Ishikawa (cell line): ENCODE results near the gene PTH2R.
A peak's percentile ranks its signal among the peaks of the same experiment; 100 is the strongest.

Experiments used
- CEBPB ChIP-seq: IDR thresholded peaks from 2 replicates; pipeline ENCODE4 v1.6.1; 2012
- CREB1 ChIP-seq: IDR thresholded peaks from 2 replicates; pipeline ENCODE4 v1.6.1; 2012; ENCODE audit warnings: low read depth
- EGR1 ChIP-seq: IDR thresholded peaks from 2 replicates; pipeline ENCODE4 v1.6.1; 2012
- EP300 ChIP-seq: IDR thresholded peaks from 2 replicates; pipeline ENCODE4 v1.6.1; 2012; ENCODE audit warnings: borderline replicate concordance
- FOXM1 ChIP-seq: IDR thresholded peaks from 2 replicates; pipeline ENCODE4 v1.6.1; 2012; ENCODE audit warnings: low read depth, borderline replicate concordance
- NFIC ChIP-seq: IDR thresholded peaks from 2 replicates; pipeline ENCODE4 v1.6.1; 2012
- RAD21 ChIP-seq: IDR thresholded peaks from 2 replicates; pipeline ENCODE4 v1.6.1; 2012; ENCODE audit warnings: low read depth
- TAF1 ChIP-seq: IDR thresholded peaks from 2 replicates; pipeline ENCODE4 v1.6.1; 2012; ENCODE audit warnings: low read depth, mild to moderate bottlenecking
- TCF12 ChIP-seq: IDR thresholded peaks from 2 replicates; pipeline ENCODE4 v1.6.1; 2012; ENCODE audit warnings: low read depth
- TEAD4 ChIP-seq: IDR thresholded peaks from 2 replicates; pipeline ENCODE4 v1.6.1; 2012
- YY1 ChIP-seq: IDR thresholded peaks from 2 replicates; pipeline ENCODE4 v1.6.1; 2012; ENCODE audit warnings: low read depth
- ZBTB7A ChIP-seq: IDR thresholded peaks from 2 replicates; pipeline ENCODE4 v1.6.1; 2012; ENCODE audit warnings: low read depth
- TF ChIP-seq, protein P1 (sequence below): IDR thresholded peaks from 2 replicates; pipeline ENCODE4 v1.6.1; 2012
- TF ChIP-seq, protein P2 (sequence below): IDR thresholded peaks from 2 replicates; pipeline ENCODE4 v1.6.1; 2012
- TF ChIP-seq, protein P3 (sequence below): IDR thresholded peaks from 2 replicates; pipeline ENCODE4 v1.6.1; 2012; ENCODE audit warnings: low read depth, mild to moderate bottlenecking

PTH2R gene

DNA sequence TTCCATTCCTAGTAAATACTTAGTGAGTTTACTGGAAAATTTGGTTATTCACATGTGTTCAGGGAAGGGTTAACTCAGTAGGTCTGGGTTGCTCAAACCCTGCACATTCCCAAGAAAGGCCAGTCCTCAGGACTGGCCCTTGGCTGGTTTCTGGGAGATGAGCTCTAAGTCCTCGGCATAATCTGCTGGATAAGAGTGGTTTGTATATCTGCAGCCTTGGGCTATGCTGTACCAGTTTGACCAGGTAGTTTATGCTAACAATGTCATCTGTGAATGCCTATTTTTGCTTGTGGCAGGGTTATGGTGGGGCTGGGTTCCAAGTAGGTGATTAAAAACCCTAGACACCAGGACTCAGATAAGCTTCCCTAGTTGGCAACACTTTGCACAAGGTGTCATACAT lies 7.4 kb upstream of the PTH2R start:
- TF ChIP-seq TEAD4 (no peak), TCF12 (no peak)
- TF ChIP-seq, protein P1, sequence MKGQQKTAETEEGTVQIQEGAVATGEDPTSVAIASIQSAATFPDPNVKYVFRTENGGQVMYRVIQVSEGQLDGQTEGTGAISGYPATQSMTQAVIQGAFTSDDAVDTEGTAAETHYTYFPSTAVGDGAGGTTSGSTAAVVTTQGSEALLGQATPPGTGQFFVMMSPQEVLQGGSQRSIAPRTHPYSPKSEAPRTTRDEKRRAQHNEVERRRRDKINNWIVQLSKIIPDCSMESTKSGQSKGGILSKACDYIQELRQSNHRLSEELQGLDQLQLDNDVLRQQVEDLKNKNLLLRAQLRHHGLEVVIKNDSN = no peak

DNA sequence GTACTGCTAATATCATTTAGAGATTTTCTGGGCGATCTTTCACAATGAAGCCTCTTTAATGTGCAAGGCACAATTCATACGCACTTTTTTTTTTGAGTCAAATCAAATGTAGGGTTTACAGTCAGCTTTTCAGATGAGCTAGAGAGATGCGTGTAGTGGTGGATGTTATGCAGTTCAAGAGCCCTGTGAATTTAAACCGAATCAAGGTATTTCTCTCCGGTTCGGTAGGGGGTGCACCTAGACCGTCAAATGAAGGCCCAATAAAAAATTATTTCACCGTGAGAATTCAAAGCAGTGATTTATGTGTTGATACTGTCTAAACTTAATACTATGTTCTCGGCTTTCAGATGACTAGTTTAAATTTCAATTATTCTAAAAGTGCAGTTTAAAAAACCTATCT lies 1.1 kb downstream of the PTH2R start:
- TF ChIP-seq ZBTB7A = no peak
- peak; percentile 48 for TF ChIP-seq RAD21

DNA sequence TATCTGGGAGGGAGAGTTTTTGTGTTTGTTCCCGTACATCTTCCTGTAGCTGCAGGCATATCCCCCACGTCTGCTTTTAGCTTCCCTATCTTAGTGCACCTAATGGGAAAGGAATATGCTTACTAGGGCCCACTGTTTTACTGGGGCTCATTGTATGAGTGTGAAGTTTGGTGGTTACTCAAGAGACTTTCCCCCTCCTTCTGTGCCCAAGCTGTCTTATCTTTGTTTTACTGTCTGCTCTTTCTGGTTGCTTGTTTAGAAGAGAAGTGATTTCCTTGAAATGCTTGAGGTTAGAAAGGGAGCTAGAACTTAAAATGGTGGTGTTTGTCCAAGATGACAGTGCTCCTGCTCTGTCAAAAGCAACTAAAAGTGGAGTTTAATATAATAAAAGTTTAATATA lies 7.3 kb downstream of the PTH2R start:
- TF ChIP-seq, protein P1 = no peak
- TF ChIP-seq FOXM1 (no peak), YY1 (no peak), EP300 (no peak), CEBPB (no peak), CREB1 (no peak), RAD21 (no peak), TAF1 (no peak), NFIC (no peak), TCF12 (no peak), TEAD4 (no peak), ZBTB7A (no peak), EGR1 (no peak)
- TF ChIP-seq, protein P2, sequence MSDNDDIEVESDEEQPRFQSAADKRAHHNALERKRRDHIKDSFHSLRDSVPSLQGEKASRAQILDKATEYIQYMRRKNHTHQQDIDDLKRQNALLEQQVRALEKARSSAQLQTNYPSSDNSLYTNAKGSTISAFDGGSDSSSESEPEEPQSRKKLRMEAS = no peak
- TF ChIP-seq, protein P3, sequence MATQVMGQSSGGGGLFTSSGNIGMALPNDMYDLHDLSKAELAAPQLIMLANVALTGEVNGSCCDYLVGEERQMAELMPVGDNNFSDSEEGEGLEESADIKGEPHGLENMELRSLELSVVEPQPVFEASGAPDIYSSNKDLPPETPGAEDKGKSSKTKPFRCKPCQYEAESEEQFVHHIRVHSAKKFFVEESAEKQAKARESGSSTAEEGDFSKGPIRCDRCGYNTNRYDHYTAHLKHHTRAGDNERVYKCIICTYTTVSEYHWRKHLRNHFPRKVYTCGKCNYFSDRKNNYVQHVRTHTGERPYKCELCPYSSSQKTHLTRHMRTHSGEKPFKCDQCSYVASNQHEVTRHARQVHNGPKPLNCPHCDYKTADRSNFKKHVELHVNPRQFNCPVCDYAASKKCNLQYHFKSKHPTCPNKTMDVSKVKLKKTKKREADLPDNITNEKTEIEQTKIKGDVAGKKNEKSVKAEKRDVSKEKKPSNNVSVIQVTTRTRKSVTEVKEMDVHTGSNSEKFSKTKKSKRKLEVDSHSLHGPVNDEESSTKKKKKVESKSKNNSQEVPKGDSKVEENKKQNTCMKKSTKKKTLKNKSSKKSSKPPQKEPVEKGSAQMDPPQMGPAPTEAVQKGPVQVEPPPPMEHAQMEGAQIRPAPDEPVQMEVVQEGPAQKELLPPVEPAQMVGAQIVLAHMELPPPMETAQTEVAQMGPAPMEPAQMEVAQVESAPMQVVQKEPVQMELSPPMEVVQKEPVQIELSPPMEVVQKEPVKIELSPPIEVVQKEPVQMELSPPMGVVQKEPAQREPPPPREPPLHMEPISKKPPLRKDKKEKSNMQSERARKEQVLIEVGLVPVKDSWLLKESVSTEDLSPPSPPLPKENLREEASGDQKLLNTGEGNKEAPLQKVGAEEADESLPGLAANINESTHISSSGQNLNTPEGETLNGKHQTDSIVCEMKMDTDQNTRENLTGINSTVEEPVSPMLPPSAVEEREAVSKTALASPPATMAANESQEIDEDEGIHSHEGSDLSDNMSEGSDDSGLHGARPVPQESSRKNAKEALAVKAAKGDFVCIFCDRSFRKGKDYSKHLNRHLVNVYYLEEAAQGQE = no peak

DNA sequence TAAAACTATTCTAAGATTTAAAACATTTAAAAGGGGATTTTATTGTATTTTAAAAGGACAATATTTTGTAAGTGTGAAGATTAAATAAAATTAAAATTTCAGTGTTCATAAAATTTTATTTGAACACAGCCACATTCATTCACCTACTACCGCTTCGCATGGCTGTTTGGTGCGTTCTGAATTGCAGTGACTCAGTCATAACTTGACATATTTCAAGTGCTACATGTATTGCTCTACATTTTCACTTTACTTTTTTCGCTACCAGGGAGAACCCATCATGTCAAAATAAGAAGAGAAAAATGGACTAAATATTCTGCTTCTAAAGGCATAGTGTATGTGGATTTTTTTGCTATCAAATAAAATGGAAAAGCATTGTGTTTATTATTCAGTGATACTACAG lies 8.7 kb downstream of the PTH2R start:
- TF ChIP-seq YY1 (no peak), RAD21 (no peak), TCF12 (no peak), TAF1 (no peak), NFIC (no peak), CREB1 (no peak), TEAD4 (no peak), CEBPB (no peak), FOXM1 (no peak)
- TF ChIP-seq, protein P1 = no peak
- TF ChIP-seq, protein P3 = no peak
- TF ChIP-seq, protein P2 = no peak

DNA sequence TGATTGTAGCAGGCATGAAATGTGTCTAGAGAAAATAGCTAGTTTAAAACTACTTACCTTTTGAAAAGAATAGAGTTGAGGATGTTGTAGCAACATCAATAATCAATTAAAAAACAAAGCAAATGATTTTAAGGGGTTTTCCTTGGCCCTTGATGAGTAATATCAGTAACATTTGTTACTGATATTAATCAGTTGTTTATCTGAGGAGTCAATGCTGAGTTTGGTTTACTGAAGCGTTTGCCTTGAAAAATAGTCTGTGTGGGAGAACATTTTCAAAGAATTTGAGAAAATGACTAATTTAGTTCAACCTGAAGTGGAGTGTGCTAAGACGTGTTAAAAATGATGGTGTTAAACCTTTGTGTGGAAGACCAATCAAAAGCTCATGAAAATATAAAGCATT lies 9.3 kb downstream of the PTH2R start:
- TF ChIP-seq YY1 = no peak
- TF ChIP-seq RAD21 = no peak
- TF ChIP-seq TAF1 = no peak
- TF ChIP-seq EP300 = no peak
- TF ChIP-seq, protein P2 = no peak

DNA sequence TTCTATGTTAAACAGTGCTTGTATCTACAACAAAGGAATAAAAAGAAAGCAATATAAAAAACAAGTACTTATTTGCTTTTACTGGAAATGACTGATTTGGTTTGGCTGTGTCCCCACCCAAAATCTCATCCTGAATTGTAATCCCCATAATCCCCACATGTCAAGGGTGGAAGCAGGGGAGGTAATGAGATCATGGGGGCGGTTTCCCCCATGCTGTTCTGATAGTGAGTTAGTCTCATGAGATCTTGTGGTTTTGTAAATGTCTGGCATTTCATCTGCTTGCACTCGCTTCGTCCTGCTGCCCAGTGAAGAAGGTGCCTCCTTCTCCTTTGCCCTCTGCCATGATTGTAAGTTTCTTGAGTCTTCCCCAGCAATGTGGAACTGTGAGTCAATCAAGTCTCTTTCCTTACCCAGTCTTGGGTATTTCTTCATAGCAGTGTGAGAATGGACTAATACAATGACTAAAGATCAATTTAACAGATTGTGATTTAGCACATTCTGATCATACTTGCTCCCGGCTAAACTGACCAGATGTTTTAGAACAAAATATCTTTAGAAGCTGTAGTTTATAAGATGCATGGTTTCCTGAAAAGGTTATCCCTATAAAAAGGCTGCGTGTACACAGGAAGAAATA lies 19.9 kb downstream of the PTH2R start:
- TF ChIP-seq RAD21 (no peak), FOXM1 (no peak), EP300 (no peak), TCF12 (no peak)
- TF ChIP-seq, protein P1 = no peak
- TF ChIP-seq, protein P3 = no peak
